ENCODE measurements around the gene TMEM52.

Gene TMEM52

DNA sequence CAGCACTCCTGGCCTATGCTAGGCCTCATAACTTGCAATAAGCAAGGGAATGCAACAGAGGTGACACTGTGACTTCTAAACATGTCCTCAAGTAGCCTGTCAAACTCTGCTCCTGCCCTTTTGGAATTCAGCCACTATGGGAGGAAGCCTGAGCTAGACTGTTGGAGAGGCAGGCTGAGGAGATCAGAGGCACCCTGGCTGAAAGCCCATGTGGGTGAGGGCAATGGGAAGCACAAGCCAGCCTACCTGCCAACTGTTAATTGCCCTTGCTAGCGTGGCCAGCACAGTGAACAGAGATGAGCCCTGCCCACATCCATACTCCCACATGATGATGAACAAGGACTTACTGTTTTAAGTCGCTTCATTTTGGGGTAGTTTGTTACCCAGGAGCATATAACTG, 45.9 kb downstream of the TMEM52 start:
- no peak for DNase-seq (ENCODE audit: low read depth in 2 of 2, low spot score in 1 of 2)

DNA sequence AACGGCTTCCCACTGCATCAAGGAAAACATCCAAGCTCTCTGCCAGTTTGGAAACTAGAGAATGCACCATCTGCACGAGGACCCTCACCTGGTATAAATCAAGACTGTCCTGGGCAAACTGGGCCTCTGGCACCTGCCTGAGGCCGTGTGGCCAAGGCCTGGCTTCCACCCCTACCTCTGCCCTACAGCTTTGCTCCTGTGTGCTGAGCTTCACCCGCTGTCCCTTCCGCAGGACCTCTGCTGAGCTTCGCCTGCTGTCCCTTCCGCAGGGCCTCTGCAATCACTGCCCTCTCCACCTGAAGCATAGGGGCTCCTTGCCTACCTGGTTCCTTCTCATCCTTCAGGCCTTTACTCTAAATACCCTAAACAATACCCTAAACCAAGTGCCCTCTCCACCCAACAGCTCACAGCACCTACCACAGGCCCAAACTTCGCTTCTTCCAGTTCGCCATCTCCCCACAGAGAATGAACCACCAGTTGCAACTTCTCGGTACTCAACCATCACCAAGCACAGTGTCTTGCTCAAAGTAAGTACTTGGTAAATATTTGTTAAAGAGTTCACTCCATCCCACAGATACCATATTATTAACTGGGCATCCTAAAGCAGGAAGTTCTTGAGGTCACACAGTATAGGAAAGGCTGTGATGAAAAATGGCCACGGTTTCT, 46.6 kb downstream of the TMEM52 start:
- DNase-seq (ENCODE audit: low read depth in 2 of 2, low spot score in 1 of 2): no peak

DNA sequence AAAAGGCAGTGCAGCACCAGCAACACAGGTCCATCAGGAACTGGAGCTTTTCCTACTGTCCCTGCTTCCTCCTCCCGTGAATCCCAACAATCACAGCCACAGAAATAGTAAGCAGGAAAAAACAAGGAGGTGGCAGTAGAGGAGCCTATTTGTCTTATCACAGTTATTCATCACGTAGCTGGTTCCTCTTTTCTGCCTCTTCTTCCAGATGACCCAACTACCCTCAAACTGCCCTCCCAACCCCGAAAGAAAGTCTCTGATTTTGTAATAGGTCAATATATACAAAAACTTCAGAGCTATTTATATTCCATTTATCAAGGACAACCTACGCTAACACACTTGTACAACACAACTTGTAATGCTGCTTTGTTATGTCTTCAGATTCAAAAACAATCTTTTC, 49.6 kb downstream of the TMEM52 start:
- no peak for DNase-seq (ENCODE audit: low read depth in 2 of 2, low spot score in 1 of 2)
